CD14-positive monocyte (primary cell): Measurements from ENCODE around the gene MLLT3. TPM values are rescaled to one million over a fixed set of nuclear protein-coding genes. Genes with fewer than 3 reads are reported as not detected.

Source experiments
- DNase-seq, 3 donors: peaks; one replicate each; pipeline ENCODE4 v3.0.0-alpha.2; 2011 to 2022
- H2AFZ ChIP-seq: 2 replicates; pipeline ENCODE4 v1.6.0; 2012; ENCODE audit warnings: mild to moderate bottlenecking, low read depth, low read length, inconsistent platforms; ENCODE audit not compliant: insufficient read depth, poor library complexity, severe bottlenecking
- H3K27ac ChIP-seq, 2 donors: 1 replicate in 1 of 2; 2 replicates in 1 of 2; pipeline ENCODE4 v1.5.1; 2012 to 2013; ENCODE audit warnings: low read length in 2 of 2, control low read depth in 1 of 2, inconsistent platforms in 1 of 2, low read depth in 1 of 2, mild to moderate bottlenecking in 1 of 2
- H3K27me3 ChIP-seq, 2 donors: one replicate each; pipeline versions ENCODE4 v1.6.0 to v1.6.1; 2011 to 2013; ENCODE audit warnings: low read length in 2 of 2; ENCODE audit not compliant: control insufficient read depth in 2 of 2, insufficient read depth in 2 of 2
- H3K36me3 ChIP-seq, 2 donors: replicated peaks in 1 of 2; 1 replicate in 1 of 2; 2 replicates in 1 of 2; pipeline versions ENCODE4 v1.5.1 to v1.6.1; 2012 to 2013; ENCODE audit warnings: low read length in 2 of 2, control low read depth in 1 of 2, inconsistent platforms in 1 of 2, mild to moderate bottlenecking in 1 of 2; ENCODE audit not compliant: insufficient read depth in 2 of 2, control insufficient read depth in 1 of 2
- H3K4me1 ChIP-seq, 2 donors: 1 replicate in 1 of 2; 2 replicates in 1 of 2; pipeline versions ENCODE4 v1.5.1 to v1.6.1; 2012 to 2013; ENCODE audit warnings: low read length in 2 of 2, control low read depth in 1 of 2, inconsistent platforms in 1 of 2, mild to moderate bottlenecking in 1 of 2, moderate library complexity in 1 of 2; ENCODE audit not compliant: insufficient read depth in 2 of 2, control insufficient read depth in 1 of 2
- H3K4me2 ChIP-seq: replicated peaks from 2 replicates; pipeline ENCODE3; 2012; ENCODE audit warnings: low read length, moderate library complexity, mild to moderate bottlenecking; ENCODE audit not compliant: poor library complexity, severe bottlenecking; ENCODE audit errors: extremely low read depth
- H3K4me3 ChIP-seq, 3 experiments: fragments of 200-600 bp in 1 of 3; sonication (generic) in 1 of 3; replicated peaks in 1 of 3; 1 replicate in 2 of 3; 2 replicates in 1 of 3; pipeline ENCODE4 v1.5.1; 2011 to 2013; ENCODE audit warnings: low read length in 3 of 3, mild to moderate bottlenecking in 3 of 3, control low read depth in 2 of 3, low read depth in 2 of 3, inconsistent platforms in 1 of 3, moderate library complexity in 1 of 3
- H3K79me2 ChIP-seq: 2 replicates; pipeline ENCODE4 v1.6.0; 2012; ENCODE audit warnings: mild to moderate bottlenecking, control low read depth, inconsistent platforms, low read length, moderate library complexity; ENCODE audit not compliant: insufficient read depth
- H3K9ac ChIP-seq: 2 replicates; pipeline ENCODE4 v1.6.0; 2017; ENCODE audit warnings: low read length, mild to moderate bottlenecking; ENCODE audit not compliant: insufficient read depth, poor library complexity, severe bottlenecking
- H3K9me3 ChIP-seq, 2 donors: replicated peaks in 1 of 2; 1 replicate in 1 of 2; 2 replicates in 1 of 2; pipeline versions ENCODE4 v1.5.1 to v1.6.1; 2012 to 2013; ENCODE audit warnings: low read length in 2 of 2, control low read depth in 1 of 2; ENCODE audit not compliant: control insufficient read depth in 1 of 2, insufficient read depth in 1 of 2
- H4K20me1 ChIP-seq: 2 replicates; pipeline ENCODE4 v1.6.0; 2012; ENCODE audit warnings: mild to moderate bottlenecking, low read length, control low read depth, moderate library complexity; ENCODE audit not compliant: insufficient read depth
- H3K27ac Mint-ChIP-seq, 7 donors: one replicate each; pipeline ENCODE4 v1.8.0; 2020; ENCODE audit warnings: mild to moderate bottlenecking in 7 of 7, mixed read lengths in 7 of 7, moderate library complexity in 6 of 7, inconsistent platforms in 2 of 7
- H3K27me3 Mint-ChIP-seq, 3 donors: one replicate each; pipeline ENCODE4 v1.8.0; 2021 to 2022; ENCODE audit warnings: low read depth in 3 of 3, mild to moderate bottlenecking in 3 of 3, mixed read lengths in 3 of 3, moderate library complexity in 3 of 3, inconsistent platforms in 1 of 3
- H3K36me3 Mint-ChIP-seq, 2 donors: one replicate each; pipeline ENCODE4 v1.8.0; 2020; ENCODE audit warnings: mixed read lengths in 2 of 2, inconsistent platforms in 1 of 2, mild to moderate bottlenecking in 1 of 2
- H3K4me1 Mint-ChIP-seq: one replicate; pipeline ENCODE4 v1.8.0; 2020; ENCODE audit warnings: mild to moderate bottlenecking, mixed read lengths
- H3K4me3 Mint-ChIP-seq, 2 donors: one replicate each; pipeline ENCODE4 v1.8.0; 2020; ENCODE audit warnings: mild to moderate bottlenecking in 2 of 2, mixed read lengths in 2 of 2, moderate library complexity in 1 of 2
- H3K9me3 Mint-ChIP-seq, 7 donors: one replicate each; pipeline ENCODE4 v1.8.0; 2020 to 2022; ENCODE audit warnings: mixed read lengths in 7 of 7, mild to moderate bottlenecking in 6 of 7, moderate library complexity in 6 of 7, inconsistent platforms in 2 of 7
- CTCF ChIP-seq: fragments of 200-600 bp; IDR thresholded peaks from one replicate; pipeline ENCODE4 v1.8.0; 2022; ENCODE audit warnings: antibody characterized with exemption, mild to moderate bottlenecking
- WGBS: methylation state at CpG from one replicate; pipeline ENCODE4 v1.1.5; 2013; ENCODE audit warnings: missing lambda C conversion rate; ENCODE audit not compliant: insufficient coverage; 5-methylcytosine and 5-hydroxymethylcytosine counted together
- intact Hi-C, 2 donors: fragments of 100-400 bp; cut with micrococcal nuclease; formaldehyde crosslinking; loops; one replicate each; pipeline versions ENCODE4 v1.15.0 to v1.15.1; 2023
- polyA plus RNA-seq, 3 donors: library from polyadenylated mRNA; depleted of rRNA in 1 of 3; unstranded in 2 of 3; stranded (reverse) in 1 of 3; fragments of 300-500 nt in 2 of 3; fragments of >200 nt in 1 of 3; fragmentation: Illumina TruSeq in 2 of 3; gene quantifications; 1 replicate in 2 of 3; 2 replicates in 1 of 3; pipeline ENCODE4 v1.2.3, GENCODE V29; 2012 to 2021

Gene MLLT3
- polyA plus RNA-seq, 3 donors = 0.81 to 2.3 (median 1.5) TPM

GRCh38 chr9:20552874-20553557, 69.3 kb downstream of the MLLT3 start:
- H3K36me3 Mint-ChIP-seq = no peaks in the 10 kb centered on the region
- intact Hi-C loops = no loop called here
- H3K9me3 Mint-ChIP-seq = no peaks in the 10 kb centered on the region
- TF ChIP-seq CTCF = no peak
- peaks cover 0 to 3% (median 0%) of the 10 kb centered on the region in 3 donors for H3K27me3 Mint-ChIP-seq
- no peak overlapping the region for H3K4me3 Mint-ChIP-seq
- Histone ChIP-seq H3K27ac (no peak overlapping the region), H3K4me2 (no peak overlapping the region), H4K20me1 (no peaks in the 10 kb centered on the region), H3K9ac (no peak overlapping the region), H3K4me3 (no peak overlapping the region), H3K36me3 (no peaks in the 10 kb centered on the region), H3K27me3 (no peaks in the 10 kb centered on the region), H3K4me1 (no peaks in the 10 kb centered on the region), H3K79me2 (no peaks in the 10 kb centered on the region), H2AFZ (no peak overlapping the region), H3K9me3 (no peaks in the 10 kb centered on the region)
- H3K27ac Mint-ChIP-seq = no peak overlapping the region
- no peak for DNase-seq
- no CpG with 5 or more reads among the region's 3 CpGs for WGBS
- H3K4me1 Mint-ChIP-seq = no peaks in the 10 kb centered on the region

GRCh38 chr9:20551835-20552234, 70.5 kb downstream of the MLLT3 start:
- Mint-ChIP-seq H3K4me3 (no peak overlapping the region), H3K36me3 (no peaks in the 10 kb centered on the region), H3K27me3 (no peaks in the 10 kb centered on the region), H3K4me1 (no peaks in the 10 kb centered on the region), H3K9me3 (no peaks in the 10 kb centered on the region), H3K27ac (no peak overlapping the region)
- DNase-seq = no peak
- no peaks in the 10 kb centered on the region for H3K36me3 ChIP-seq
- intact Hi-C loops = no loop called here
- H3K27ac ChIP-seq = no peak overlapping the region
- no peaks in the 10 kb centered on the region for H3K9me3 ChIP-seq
- no peak for TF ChIP-seq CTCF
- H3K27me3 ChIP-seq = no peaks in the 10 kb centered on the region
- no peak overlapping the region for H3K9ac ChIP-seq
- H4K20me1 ChIP-seq = no peaks in the 10 kb centered on the region
- no peak overlapping the region for H3K4me2 ChIP-seq
- H2AFZ ChIP-seq = no peak overlapping the region
- H3K4me3 ChIP-seq = no peak overlapping the region
- no peaks in the 10 kb centered on the region for H3K79me2 ChIP-seq
- WGBS = no CpG with 5 or more reads among the region's 5 CpGs
- no peaks in the 10 kb centered on the region for H3K4me1 ChIP-seq
